HAP-1 (cell line): ENCODE data around the gene DCP1B.
"Not testable (repeated sequence)": the region's sequence is repeated elsewhere in the genome, so short reads cannot be mapped to it uniquely, and the experiment has no call there.

Experiments
- DNase-seq, 2 experiments: peaks; one replicate each; pipeline ENCODE4 v3.0.0-alpha.2; 2016 to 2020; ENCODE audit warnings: low spot score in 2 of 2
- H3K27me3 ChIP-seq: fragments of 250-450 bp; sonication (Bioruptor Pico); 2 replicates; pipeline ENCODE4 v1.5.1; 2020; ENCODE audit warnings: low read depth, mild to moderate bottlenecking, moderate library complexity
- H3K36me3 ChIP-seq: fragments of 250-450 bp; sonication (Bioruptor Pico); replicated peaks from 2 replicates; pipeline ENCODE4 v1.5.1; 2020; ENCODE audit warnings: mild to moderate bottlenecking
- H3K4me1 ChIP-seq: fragments of 250-450 bp; sonication (Bioruptor Pico); 2 replicates; pipeline ENCODE4 v1.5.1; 2020; ENCODE audit warnings: mild to moderate bottlenecking
- H3K4me3 ChIP-seq: fragments of 250-450 bp; sonication (Bioruptor Pico); 2 replicates; pipeline ENCODE4 v1.5.1; 2020; ENCODE audit warnings: mild to moderate bottlenecking, moderate library complexity
- H3K9me3 ChIP-seq: fragments of 250-450 bp; sonication (Bioruptor Pico); 2 replicates; pipeline ENCODE4 v1.5.1; 2020; ENCODE audit warnings: mild to moderate bottlenecking, moderate library complexity
- in situ Hi-C: fragments of 300-500 bp; cut with MboI; formaldehyde crosslinking; loops from 3 replicates; pipeline ENCODE4 v1.14.3; 2020; ENCODE audit warnings: low sequenced_read_pairs, inconsistent platforms, mixed read lengths

DCP1B gene

GRCh38 chr12:1946296-1946695 lies 58.0 kb downstream of the DCP1B start:
- Histone ChIP-seq H3K9me3 (no peaks in the 10 kb centered on the region), H3K36me3 (peaks cover 13% of the 10 kb centered on the region), H3K27me3 (no peaks in the 10 kb centered on the region), H3K4me3 (no peak overlapping the region), H3K4me1 (no peaks in the 10 kb centered on the region)
- in situ Hi-C loops: no loop called here
- no peak for DNase-seq

- peaks cover 13% of the 10 kb centered on the region for H3K36me3 ChIP-seq
- H3K4me3 ChIP-seq, H3K4me1 ChIP-seq, in situ Hi-C loops, H3K27me3 ChIP-seq, H3K9me3 ChIP-seq, DNase-seq: not testable (repeated sequence)
Observed at GRCh38 chr12:1945502-1945901, 58.8 kb downstream of the DCP1B start.

GRCh38 chr12:1939801-1940607 lies 64.3 kb downstream of the DCP1B start:
- Histone ChIP-seq H3K4me3 (no peak overlapping the region), H3K27me3 (no peaks in the 10 kb centered on the region), H3K36me3 (peaks cover under 1% of the 10 kb centered on the region; the same call in 1 of the 2 replicates), H3K4me1 (peaks cover 4% of the 10 kb centered on the region; the same call in 1 of the 2 replicates), H3K9me3 (no peaks in the 10 kb centered on the region)
- in situ Hi-C loops: loop anchor here (5.0 kb wide), 2 partner anchors 148 to 293 kb away; no protein-coding TSS in a partner anchor
- DNase-seq: peak; percentile 77 to 92

GRCh38 chr12:1939331-1939730 lies 64.9 kb downstream of the DCP1B start:
- Histone ChIP-seq H3K4me1 (peaks cover 4% of the 10 kb centered on the region; the same call in 1 of the 2 replicates), H3K9me3 (no peaks in the 10 kb centered on the region), H3K4me3 (no peak overlapping the region), H3K27me3 (no peaks in the 10 kb centered on the region), H3K36me3 (no peaks in the 10 kb centered on the region)
- in situ Hi-C loops: loop anchor here (5.0 kb wide), 2 partner anchors 147 to 292 kb away; no protein-coding TSS in a partner anchor
- DNase-seq: no peak

GRCh38 chr12:1937481-1938224 lies 66.6 kb downstream of the DCP1B start:
- H3K4me3 ChIP-seq: no peak overlapping the region
- H3K4me1 ChIP-seq: peaks cover 4% of the 10 kb centered on the region; the same call in 1 of the 2 replicates
- in situ Hi-C loops: loop anchor here (5.0 kb wide), 2 partner anchors 145 to 290 kb away; no protein-coding TSS in a partner anchor

GRCh38 chr12:1936406-1937320 lies 67.6 kb downstream of the DCP1B start:
- DNase-seq: no peak
- in situ Hi-C loops: loop anchor here (5.0 kb wide), 2 partner anchors 144 to 289 kb away; no protein-coding TSS in a partner anchor
- Histone ChIP-seq H3K27me3 (no peaks in the 10 kb centered on the region), H3K4me1 (peaks cover 4% of the 10 kb centered on the region; the same call in 1 of the 2 replicates), H3K36me3 (no peaks in the 10 kb centered on the region), H3K4me3 (no peak overlapping the region), H3K9me3 (no peaks in the 10 kb centered on the region)

More at GRCh38 chr12:1937481-1938224, 66.6 kb downstream of the DCP1B start:
- Histone ChIP-seq H3K36me3 (no peaks in the 10 kb centered on the region), H3K9me3 (no peaks in the 10 kb centered on the region), H3K27me3 (no peaks in the 10 kb centered on the region)
- DNase-seq: no peak

GRCh38 chr12:1935700-1936378 lies 68.4 kb downstream of the DCP1B start:
- no peak for DNase-seq
- H3K9me3 ChIP-seq: no peaks in the 10 kb centered on the region
- H3K36me3 ChIP-seq: no peaks in the 10 kb centered on the region
- no peaks in the 10 kb centered on the region for H3K27me3 ChIP-seq
- in situ Hi-C loops: loop anchor here (5.0 kb wide), 2 partner anchors 144 to 289 kb away; no protein-coding TSS in a partner anchor
- H3K4me3 ChIP-seq: no peak overlapping the region
- H3K4me1 ChIP-seq: peaks cover 4% of the 10 kb centered on the region; the same call in 1 of the 2 replicates

- in situ Hi-C loops: loop anchor here (5.0 kb wide), 2 partner anchors 143 to 288 kb away; no protein-coding TSS in a partner anchor
- Histone ChIP-seq H3K4me3 (no peak overlapping the region), H3K9me3 (no peaks in the 10 kb centered on the region), H3K27me3 (no peaks in the 10 kb centered on the region), H3K4me1 (peaks cover 4% of the 10 kb centered on the region; the same call in 1 of the 2 replicates), H3K36me3 (no peaks in the 10 kb centered on the region)
- no peak for DNase-seq
Observed at GRCh38 chr12:1935242-1935641, 69.0 kb downstream of the DCP1B start.

- no peak for DNase-seq
- peaks cover 3% of the 10 kb centered on the region; the same call in 1 of the 2 replicates for H3K4me1 ChIP-seq
Observed at GRCh38 chr12:1934831-1935230, 69.4 kb downstream of the DCP1B start.

GRCh38 chr12:1934068-1934467 lies 70.2 kb downstream of the DCP1B start:
- Histone ChIP-seq H3K4me3 (no peak overlapping the region), H3K9me3 (no peaks in the 10 kb centered on the region), H3K27me3 (no peaks in the 10 kb centered on the region), H3K4me1 (no peaks in the 10 kb centered on the region), H3K36me3 (no peaks in the 10 kb centered on the region)
- in situ Hi-C loops: no loop called here
- no peak for DNase-seq

More at GRCh38 chr12:1934831-1935230, 69.4 kb downstream of the DCP1B start:
- H3K4me3 ChIP-seq: no peak overlapping the region
- no peaks in the 10 kb centered on the region for H3K36me3 ChIP-seq
- no peaks in the 10 kb centered on the region for H3K27me3 ChIP-seq
- in situ Hi-C loops: loop anchor here (5.0 kb wide), 2 partner anchors 143 to 288 kb away; no protein-coding TSS in a partner anchor
- no peaks in the 10 kb centered on the region for H3K9me3 ChIP-seq

GRCh38 chr12:1933342-1934051 lies 70.8 kb downstream of the DCP1B start:
- H3K36me3 ChIP-seq: no peaks in the 10 kb centered on the region
- no peaks in the 10 kb centered on the region for H3K4me1 ChIP-seq
- no peaks in the 10 kb centered on the region for H3K27me3 ChIP-seq
- DNase-seq: peak; percentile 17 to 37
- in situ Hi-C loops: no loop called here
- no peak overlapping the region for H3K4me3 ChIP-seq
- H3K9me3 ChIP-seq: no peaks in the 10 kb centered on the region

- Histone ChIP-seq H3K4me3 (no peak overlapping the region), H3K9me3 (no peaks in the 10 kb centered on the region), H3K36me3 (no peaks in the 10 kb centered on the region), H3K4me1 (no peaks in the 10 kb centered on the region), H3K27me3 (no peaks in the 10 kb centered on the region)
- in situ Hi-C loops: no loop called here
- DNase-seq: peak in 1 of 2 experiments; percentile 3
Observed at GRCh38 chr12:1932264-1932777, 71.9 kb downstream of the DCP1B start.
